Activated CD8-positive, alpha-beta T cell treated with anti-CD3 and anti-CD28 coated beads for 36 hours (primary cell): ENCODE data around the gene GM2A. TPM values are rescaled to one million over a fixed set of nuclear protein-coding genes. Genes with fewer than 3 reads are reported as not detected.

ENCODE experiments used
- ATAC-seq: fragments of 200-7000 bp; cut with Tn5 transposase; one replicate; pipeline ENCODE4 v1.10.0; 2021; ENCODE audit warnings: mild to moderate bottlenecking, moderate library complexity
- CTCF ChIA-PET: fragments of 350-600 bp; sonication (Branson Sonifier 250); formaldehyde crosslinking; loops from one replicate; lab custom pipeline; 2021; ENCODE audit warnings: antibody characterized with exemption; lab: Charles Lee
- POLR2A ChIA-PET: fragments of 350-600 bp; sonication (Branson Sonifier 250); formaldehyde crosslinking; loops from one replicate; lab custom pipeline; 2021; ENCODE audit warnings: antibody characterized with exemption; lab: Charles Lee
- DNase-seq: peaks from one replicate; pipeline ENCODE4 v3.0.0-alpha.2; 2020
- H3K27ac Mint-ChIP-seq: one replicate; pipeline ENCODE4 v1.8.0; 2021; ENCODE audit warnings: mild to moderate bottlenecking, mixed read lengths
- H3K27me3 Mint-ChIP-seq: one replicate; pipeline ENCODE4 v1.8.0; 2021; ENCODE audit warnings: mixed read lengths
- H3K36me3 Mint-ChIP-seq: one replicate; pipeline ENCODE4 v1.8.0; 2021; ENCODE audit warnings: low read depth, mixed read lengths
- H3K4me1 Mint-ChIP-seq: one replicate; pipeline ENCODE4 v1.8.0; 2021; ENCODE audit warnings: low read depth, mixed read lengths
- H3K4me3 Mint-ChIP-seq: one replicate; pipeline ENCODE4 v1.8.0; 2021; ENCODE audit warnings: mild to moderate bottlenecking, moderate library complexity, mixed read lengths
- H3K9me3 Mint-ChIP-seq: one replicate; pipeline ENCODE4 v1.8.0; 2021; ENCODE audit warnings: mixed read lengths
- intact Hi-C: fragments of 100-400 bp; cut with micrococcal nuclease; formaldehyde crosslinking; loops from one replicate; pipeline ENCODE4 v1.10.0; 2022
- total RNA-seq, 2 experiments: library from RNA; stranded (reverse); gene quantifications; one replicate each; pipeline ENCODE4 v1.2.3, GENCODE V29; 2021
- TF ChIP-seq, protein P1 (sequence below): fragments of 200-600 bp; IDR thresholded peaks from one replicate; pipeline ENCODE4 v1.8.0; 2022; ENCODE audit warnings: antibody characterized with exemption, mild to moderate bottlenecking

GM2A gene
- total RNA-seq, 2 experiments from 2014 or later = 13.3 to 13.7 TPM

DNA sequence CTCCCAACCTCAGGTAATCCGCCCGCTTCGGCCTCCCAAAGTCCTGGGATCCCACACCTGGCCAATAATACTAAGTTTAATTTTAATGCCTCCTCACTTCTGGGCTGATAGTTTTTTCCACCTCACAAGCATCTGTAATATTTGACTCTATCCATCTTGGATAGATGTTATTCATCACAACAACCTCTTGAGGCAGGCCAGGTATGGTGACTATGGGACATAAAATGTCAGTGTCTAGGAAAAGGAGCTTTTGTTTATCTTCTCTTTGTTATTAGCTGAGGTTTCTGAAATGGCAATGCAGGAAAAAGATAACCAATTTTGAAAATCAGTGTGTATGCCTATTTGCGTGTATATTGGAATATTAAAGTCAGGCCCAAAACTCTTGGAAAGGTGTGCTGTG lies 27.9 kb upstream of the GM2A start:
- intact Hi-C loops = no loop called here
- POLR2A ChIA-PET = interaction anchor here (0.7 to 3.2 kb wide), 4 partner anchors 10 to 488 kb away, joined by 3 to 13 read pairs (median 4); no protein-coding TSS in a partner anchor
- Mint-ChIP-seq H3K36me3 (peaks cover 21% of the 10 kb centered on the region), H3K4me1 (peaks cover 42% of the 10 kb centered on the region), H3K9me3 (no peaks in the 10 kb centered on the region), H3K27ac (peak overlapping the region; percentile 70), H3K4me3 (peak overlapping the region; percentile 9), H3K27me3 (no peaks in the 10 kb centered on the region)
- CTCF ChIA-PET = interaction anchor here (0.6 to 10.9 kb wide), 13 partner anchors 10 to 174 kb away, joined by 3 to 83 read pairs (median 4); partner anchors contain the start of gene GM2A
- no peak for DNase-seq
- TF ChIP-seq, protein P1, sequence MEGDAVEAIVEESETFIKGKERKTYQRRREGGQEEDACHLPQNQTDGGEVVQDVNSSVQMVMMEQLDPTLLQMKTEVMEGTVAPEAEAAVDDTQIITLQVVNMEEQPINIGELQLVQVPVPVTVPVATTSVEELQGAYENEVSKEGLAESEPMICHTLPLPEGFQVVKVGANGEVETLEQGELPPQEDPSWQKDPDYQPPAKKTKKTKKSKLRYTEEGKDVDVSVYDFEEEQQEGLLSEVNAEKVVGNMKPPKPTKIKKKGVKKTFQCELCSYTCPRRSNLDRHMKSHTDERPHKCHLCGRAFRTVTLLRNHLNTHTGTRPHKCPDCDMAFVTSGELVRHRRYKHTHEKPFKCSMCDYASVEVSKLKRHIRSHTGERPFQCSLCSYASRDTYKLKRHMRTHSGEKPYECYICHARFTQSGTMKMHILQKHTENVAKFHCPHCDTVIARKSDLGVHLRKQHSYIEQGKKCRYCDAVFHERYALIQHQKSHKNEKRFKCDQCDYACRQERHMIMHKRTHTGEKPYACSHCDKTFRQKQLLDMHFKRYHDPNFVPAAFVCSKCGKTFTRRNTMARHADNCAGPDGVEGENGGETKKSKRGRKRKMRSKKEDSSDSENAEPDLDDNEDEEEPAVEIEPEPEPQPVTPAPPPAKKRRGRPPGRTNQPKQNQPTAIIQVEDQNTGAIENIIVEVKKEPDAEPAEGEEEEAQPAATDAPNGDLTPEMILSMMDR = peak; percentile 18
- ATAC-seq = no peak

GRCh38 chr5:151225475-151225874 lies 27.5 kb upstream of the GM2A start:
- H3K27me3 Mint-ChIP-seq = no peaks in the 10 kb centered on the region
- peaks cover 38% of the 10 kb centered on the region for H3K4me1 Mint-ChIP-seq
- CTCF ChIA-PET = interaction anchor here (0.6 to 10.9 kb wide), 11 partner anchors 9 to 110 kb away, joined by 3 to 83 read pairs (median 4); partner anchors contain the start of gene GM2A
- H3K4me3 Mint-ChIP-seq = no peak overlapping the region
- no peak for ATAC-seq
- TF ChIP-seq, protein P1 = no peak
- POLR2A ChIA-PET = interaction anchor here (0.7 to 3.2 kb wide), 5 partner anchors 9 to 488 kb away, joined by 3 to 13 read pairs (median 3); no protein-coding TSS in a partner anchor
- no peak for DNase-seq
- H3K27ac Mint-ChIP-seq = peak overlapping the region; percentile 70
- peaks cover 18% of the 10 kb centered on the region for H3K36me3 Mint-ChIP-seq
- intact Hi-C loops = no loop called here
- no peaks in the 10 kb centered on the region for H3K9me3 Mint-ChIP-seq

DNA sequence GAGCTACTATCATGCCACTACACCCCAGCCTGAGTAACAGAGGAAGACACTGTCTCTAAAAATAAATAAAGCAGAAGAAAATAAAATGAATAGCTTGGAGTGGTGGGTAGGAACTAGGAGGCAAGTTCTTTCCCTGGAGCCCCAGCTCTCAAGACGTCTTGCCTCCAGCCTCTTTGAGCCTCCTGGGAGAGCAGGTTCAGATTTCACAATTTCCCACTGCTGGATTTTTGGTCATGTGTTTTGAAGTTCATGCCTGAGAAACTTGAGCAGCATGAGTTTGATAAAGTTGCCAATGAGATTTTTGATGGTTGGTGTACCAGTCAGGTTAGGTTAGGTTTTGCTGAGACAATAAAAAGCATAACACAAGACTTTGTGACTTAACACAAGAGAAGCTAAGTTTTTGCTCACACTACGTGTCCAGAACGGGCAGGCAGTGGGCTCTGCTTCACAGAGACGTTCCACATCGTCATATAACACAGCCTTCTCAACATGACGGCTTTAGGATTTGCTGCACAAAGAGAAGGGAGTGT lies 25.0 kb upstream of the GM2A start:
- Mint-ChIP-seq H3K9me3 (no peaks in the 10 kb centered on the region), H3K4me3 (no peak overlapping the region), H3K36me3 (peaks cover 4% of the 10 kb centered on the region), H3K27ac (no peak overlapping the region), H3K27me3 (no peaks in the 10 kb centered on the region), H3K4me1 (peaks cover 14% of the 10 kb centered on the region)
- intact Hi-C loops = no loop called here
- ChIA-PET POLR2A (interaction anchor here (1.3 kb wide), 1 partner anchor 14 kb away, joined by 3 read pairs; no protein-coding TSS in a partner anchor), CTCF (interaction anchor here (1.3 to 5.1 kb wide), 4 partner anchors 11 to 113 kb away, joined by 3 to 41 read pairs (median 6); no protein-coding TSS in a partner anchor)
- no peak for ATAC-seq
- TF ChIP-seq, protein P1 = no peak
- no peak for DNase-seq

DNA sequence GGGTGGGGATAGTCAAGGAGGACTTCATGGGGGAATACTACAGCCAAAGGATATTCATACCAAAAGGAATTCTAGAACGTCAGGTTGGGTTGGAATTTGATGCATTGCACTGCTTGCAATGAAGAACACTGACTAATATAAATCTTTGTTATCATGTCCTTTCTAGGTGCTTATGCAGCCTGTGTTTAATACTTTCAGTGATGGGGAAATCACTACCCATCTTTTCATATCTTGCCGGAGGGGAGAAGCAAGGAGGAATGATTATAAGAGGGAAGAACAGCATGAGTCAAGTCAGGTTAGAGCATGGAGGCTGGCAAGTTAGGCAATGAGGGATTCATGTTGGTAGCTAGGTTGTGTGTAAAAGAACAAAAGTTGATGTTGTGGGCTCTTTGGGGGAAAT lies 24.0 kb upstream of the GM2A start:
- no peak for DNase-seq
- Mint-ChIP-seq H3K9me3 (no peaks in the 10 kb centered on the region), H3K4me3 (no peak overlapping the region), H3K27me3 (no peaks in the 10 kb centered on the region), H3K27ac (no peak overlapping the region), H3K36me3 (no peaks in the 10 kb centered on the region), H3K4me1 (peaks cover 16% of the 10 kb centered on the region)
- CTCF ChIA-PET = interaction anchor here (1.3 to 5.1 kb wide), 5 partner anchors 10 to 423 kb away, joined by 3 to 41 read pairs (median 5); no protein-coding TSS in a partner anchor
- TF ChIP-seq, protein P1 = no peak
- intact Hi-C loops = no loop called here
- POLR2A ChIA-PET = interaction anchor here (0.9 to 1.3 kb wide), 2 partner anchors 13 to 24 kb away, joined by 3 read pairs; partner anchors contain the start of gene GM2A
- no peak for ATAC-seq
